ENCODE results near the gene C17orf50.

C17orf50 gene

DNA sequence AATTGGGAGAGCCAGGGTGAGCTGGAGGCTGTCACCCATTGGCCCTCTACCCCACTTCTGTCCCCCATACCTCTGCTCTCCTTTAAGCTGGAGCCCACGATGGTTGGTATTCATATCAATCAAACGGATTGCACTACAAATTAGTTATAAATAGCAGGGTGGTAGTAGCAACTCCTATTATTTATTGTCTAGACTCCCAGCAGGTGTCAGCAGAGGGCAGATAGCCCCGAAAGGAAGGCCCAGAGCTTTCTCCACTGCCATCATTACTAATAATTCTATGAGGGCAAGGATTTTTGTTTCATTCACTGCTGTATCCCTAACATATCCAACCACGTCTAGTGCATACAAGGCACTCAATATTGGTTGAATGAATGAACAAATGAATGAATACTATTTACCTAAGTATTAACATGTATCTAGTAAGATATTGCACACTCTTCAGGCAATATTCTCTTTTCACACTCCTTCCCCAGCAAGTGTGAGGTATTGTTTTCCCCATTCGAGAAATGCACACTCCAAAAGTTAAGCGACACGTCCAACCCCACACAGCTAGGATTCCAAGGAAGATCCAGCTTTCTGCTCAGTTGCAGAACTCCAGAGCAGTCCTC lies 6.3 kb downstream of the C17orf50 start:
- no peaks in the 10 kb centered on the region for H3F3A ChIP-seq (ENCODE audit: insufficient read depth)
- no peaks in the 10 kb centered on the region for H3K27me3 ChIP-seq (ENCODE audit: low read length)
- H3K9me2 ChIP-seq (replicated peaks; ENCODE audit: insufficient read depth, low read length) = no peaks in the 10 kb centered on the region
- no peak overlapping the region for H2AFZ ChIP-seq (ENCODE audit: low read depth, low read length, severe bottlenecking)
- H3K9ac ChIP-seq (ENCODE audit: low read length) = no peak overlapping the region
- no peaks in the 10 kb centered on the region for H3K79me2 ChIP-seq (ENCODE audit: insufficient read depth, low read length)
- no peaks in the 10 kb centered on the region for H3K36me3 ChIP-seq (ENCODE audit: low read length)
- TF ChIP-seq EZH2phosphoT487 (conservative IDR thresholded peaks at IDR 0.05; ENCODE audit: low read length) = no peak
- TF ChIP-seq, protein P1, sequence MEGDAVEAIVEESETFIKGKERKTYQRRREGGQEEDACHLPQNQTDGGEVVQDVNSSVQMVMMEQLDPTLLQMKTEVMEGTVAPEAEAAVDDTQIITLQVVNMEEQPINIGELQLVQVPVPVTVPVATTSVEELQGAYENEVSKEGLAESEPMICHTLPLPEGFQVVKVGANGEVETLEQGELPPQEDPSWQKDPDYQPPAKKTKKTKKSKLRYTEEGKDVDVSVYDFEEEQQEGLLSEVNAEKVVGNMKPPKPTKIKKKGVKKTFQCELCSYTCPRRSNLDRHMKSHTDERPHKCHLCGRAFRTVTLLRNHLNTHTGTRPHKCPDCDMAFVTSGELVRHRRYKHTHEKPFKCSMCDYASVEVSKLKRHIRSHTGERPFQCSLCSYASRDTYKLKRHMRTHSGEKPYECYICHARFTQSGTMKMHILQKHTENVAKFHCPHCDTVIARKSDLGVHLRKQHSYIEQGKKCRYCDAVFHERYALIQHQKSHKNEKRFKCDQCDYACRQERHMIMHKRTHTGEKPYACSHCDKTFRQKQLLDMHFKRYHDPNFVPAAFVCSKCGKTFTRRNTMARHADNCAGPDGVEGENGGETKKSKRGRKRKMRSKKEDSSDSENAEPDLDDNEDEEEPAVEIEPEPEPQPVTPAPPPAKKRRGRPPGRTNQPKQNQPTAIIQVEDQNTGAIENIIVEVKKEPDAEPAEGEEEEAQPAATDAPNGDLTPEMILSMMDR (IDR thresholded peaks at IDR 0.05; ENCODE audit: insufficient read depth, low read length, poor library complexity, severe bottlenecking) = peak; percentile 37
- no peaks in the 10 kb centered on the region for H4K20me1 ChIP-seq (ENCODE audit: low read depth, low read length)
- no peak overlapping the region for H3K4me2 ChIP-seq (ENCODE audit: low read depth, low read length, poor library complexity, severe bottlenecking)
- no peaks in the 10 kb centered on the region for H3K9me3 ChIP-seq (ENCODE audit: insufficient read depth, low read length)
- no peak overlapping the region for H3K27ac ChIP-seq (ENCODE audit: low read depth, low read length)
- no peak overlapping the region for H3K4me3 ChIP-seq (ENCODE audit: insufficient read depth, low read length, poor library complexity, severe bottlenecking)

DNA sequence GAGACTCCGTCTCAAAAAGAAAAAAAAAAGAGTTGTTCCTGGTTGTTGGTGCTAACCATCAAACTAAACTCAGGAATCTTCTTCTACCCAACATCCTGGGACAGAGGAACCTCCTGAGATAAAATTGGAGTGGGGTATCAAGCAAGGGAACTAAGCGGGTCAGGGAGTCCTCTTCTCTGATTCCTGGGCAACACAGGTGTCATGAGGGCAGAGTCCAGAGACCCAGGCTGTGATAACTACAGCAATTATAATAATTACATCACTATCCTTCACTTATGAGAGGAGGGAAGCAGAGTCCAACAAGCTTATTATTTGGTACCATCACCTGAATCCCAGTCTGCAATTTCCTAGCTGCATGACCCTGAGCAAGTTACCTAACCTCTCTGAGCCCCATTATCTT lies 8.1 kb downstream of the C17orf50 start:
- Histone ChIP-seq H3K79me2 (ENCODE audit: insufficient read depth, low read length) (no peaks in the 10 kb centered on the region), H3K4me3 (ENCODE audit: insufficient read depth, low read length, poor library complexity, severe bottlenecking) (no peak overlapping the region), H3K9me3 (ENCODE audit: insufficient read depth, low read length) (no peaks in the 10 kb centered on the region), H3K27ac (ENCODE audit: low read depth, low read length) (no peak overlapping the region), H3K4me2 (ENCODE audit: low read depth, low read length, poor library complexity, severe bottlenecking) (no peak overlapping the region), H3F3A (ENCODE audit: insufficient read depth) (no peaks in the 10 kb centered on the region), H4K20me1 (ENCODE audit: low read depth, low read length) (no peaks in the 10 kb centered on the region), H2AFZ (ENCODE audit: low read depth, low read length, severe bottlenecking) (no peak overlapping the region), H3K9ac (ENCODE audit: low read length) (no peak overlapping the region), H3K27me3 (ENCODE audit: low read length) (no peaks in the 10 kb centered on the region), H3K36me3 (ENCODE audit: low read length) (no peaks in the 10 kb centered on the region), H3K9me2 (replicated peaks; ENCODE audit: insufficient read depth, low read length) (no peaks in the 10 kb centered on the region)
- no peak for TF ChIP-seq EZH2phosphoT487 (conservative IDR thresholded peaks at IDR 0.05; ENCODE audit: low read length)
- TF ChIP-seq, protein P1 (IDR thresholded peaks at IDR 0.05; ENCODE audit: insufficient read depth, low read length, poor library complexity, severe bottlenecking) = no peak

DNA sequence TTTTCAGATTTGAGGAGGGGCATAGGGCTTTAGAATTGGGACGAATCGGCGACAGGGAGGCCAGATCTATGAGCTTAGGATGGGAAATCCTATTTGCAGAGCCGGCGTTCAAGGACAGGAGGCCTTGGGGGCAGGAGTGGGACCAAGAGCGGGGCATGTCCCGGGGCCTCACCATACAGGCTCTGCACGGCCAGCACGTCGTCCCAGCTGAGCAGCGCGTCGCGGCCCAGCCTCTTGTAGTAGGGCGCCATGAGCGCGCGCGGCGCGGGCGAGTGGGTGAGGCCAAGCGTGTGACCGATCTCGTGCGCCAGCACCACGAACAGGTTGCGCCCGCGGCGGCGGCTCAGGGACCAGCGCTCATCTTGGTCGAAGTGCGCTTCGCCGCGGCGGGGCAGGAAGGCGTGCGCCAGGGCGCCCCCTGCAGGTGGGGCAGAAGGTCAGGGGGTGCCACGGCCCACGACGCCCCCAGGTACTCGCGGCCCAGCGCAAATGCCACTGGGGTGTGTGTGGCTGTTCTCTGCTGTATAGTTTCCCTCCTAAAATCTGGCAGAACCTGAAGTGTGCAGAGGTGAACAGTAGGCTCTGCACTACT lies 9.3 kb downstream of the C17orf50 start:
- Histone ChIP-seq H3K79me2 (ENCODE audit: insufficient read depth, low read length) (no peaks in the 10 kb centered on the region), H3K27me3 (ENCODE audit: low read length) (no peaks in the 10 kb centered on the region), H4K20me1 (ENCODE audit: low read depth, low read length) (no peaks in the 10 kb centered on the region), H3F3A (ENCODE audit: insufficient read depth) (no peaks in the 10 kb centered on the region), H3K9ac (ENCODE audit: low read length) (no peak overlapping the region), H3K9me3 (ENCODE audit: insufficient read depth, low read length) (no peaks in the 10 kb centered on the region), H3K4me3 (ENCODE audit: insufficient read depth, low read length, poor library complexity, severe bottlenecking) (no peak overlapping the region), H3K36me3 (ENCODE audit: low read length) (no peaks in the 10 kb centered on the region), H2AFZ (ENCODE audit: low read depth, low read length, severe bottlenecking) (no peak overlapping the region), H3K9me2 (replicated peaks; ENCODE audit: insufficient read depth, low read length) (no peaks in the 10 kb centered on the region), H3K4me2 (ENCODE audit: low read depth, low read length, poor library complexity, severe bottlenecking) (no peak overlapping the region), H3K27ac (ENCODE audit: low read depth, low read length) (no peak overlapping the region)
- no peak for TF ChIP-seq EZH2phosphoT487 (conservative IDR thresholded peaks at IDR 0.05; ENCODE audit: low read length)
- TF ChIP-seq, protein P1 (IDR thresholded peaks at IDR 0.05; ENCODE audit: insufficient read depth, low read length, poor library complexity, severe bottlenecking) = no peak
